GM12872 (cell line): ENCODE measurements around the gene LMOD3.

Experiments used
- CTCF ChIP-seq: IDR thresholded peaks from 3 replicates; pipeline ENCODE4 v1.5.1; 2011; ENCODE audit warnings: low read depth, mild to moderate bottlenecking, low read length, moderate library complexity; ENCODE audit not compliant: insufficient read depth

Gene LMOD3

GRCh38 chr3:69126216-69126615, 3.8 kb upstream of the LMOD3 start:
- no peak for TF ChIP-seq CTCF

GRCh38 chr3:69121950-69122349, 445 bp downstream of the LMOD3 start:
- no peak for TF ChIP-seq CTCF

GRCh38 chr3:69121513-69121912, 882 bp downstream of the LMOD3 start:
- no peak for TF ChIP-seq CTCF

- TF ChIP-seq CTCF = peak; percentile 96
These were observed 1.4 kb downstream of the LMOD3 start for GRCh38 chr3:69120879-69121464.

GRCh38 chr3:69119681-69120080, 2.7 kb downstream of the LMOD3 start:
- no peak for TF ChIP-seq CTCF

GRCh38 chr3:69119138-69119537, 3.3 kb downstream of the LMOD3 start:
- no peak for TF ChIP-seq CTCF

- TF ChIP-seq CTCF = no peak
These were observed 3.8 kb downstream of the LMOD3 start for GRCh38 chr3:69118555-69118954.
